HEK293T (cell line): ENCODE results near the gene CLEC16A.

ENCODE experiments used
- CTCF ChIA-PET: fragments of 350-600 bp; formaldehyde crosslinking; extraction: SDS; loops from one replicate; lab custom pipeline; 2021; ENCODE audit warnings: antibody characterized with exemption, inconsistent platforms; lab: Yijun Ruan, JAX
- POLR2A ChIA-PET: fragments of 350-600 bp; formaldehyde crosslinking; extraction: SDS; loops from one replicate; lab custom pipeline; 2020; ENCODE audit warnings: antibody characterized with exemption, inconsistent platforms; lab: Yijun Ruan, JAX
- DNase-seq: peaks from one replicate; pipeline ENCODE4 v3.0.0; 2012; ENCODE audit warnings: mixed read lengths; ENCODE audit errors: extremely low spot score
- ARNT ChIP-seq: fragments of 450-650 bp; IDR thresholded peaks from 2 replicates; pipeline ENCODE4 v1.6.1; 2017; ENCODE audit warnings: mild to moderate bottlenecking
- BHLHE40 ChIP-seq: fragments of 450-650 bp; IDR thresholded peaks from 2 replicates; pipeline ENCODE4 v1.6.1; 2016; ENCODE audit warnings: mild to moderate bottlenecking, moderate library complexity, borderline replicate concordance
- CTBP1 ChIP-seq: fragments of 450-650 bp; IDR thresholded peaks from 2 replicates; pipeline ENCODE4 v1.6.1; 2016; ENCODE audit warnings: borderline replicate concordance
- ELF4 ChIP-seq: fragments of 450-650 bp; IDR thresholded peaks from 2 replicates; pipeline ENCODE4 v1.6.1; 2017; ENCODE audit warnings: antibody characterized with exemption
- FOXA1 ChIP-seq: fragments of 450-650 bp; IDR thresholded peaks from 2 replicates; pipeline ENCODE4 v1.6.1; 2016; ENCODE audit warnings: mild to moderate bottlenecking
- FOXK2 ChIP-seq: fragments of 450-650 bp; IDR thresholded peaks from 2 replicates; pipeline ENCODE4 v1.6.1; 2016; ENCODE audit warnings: mild to moderate bottlenecking
- FOXM1 ChIP-seq: fragments of 450-650 bp; IDR thresholded peaks from 2 replicates; pipeline ENCODE4 v1.6.1; 2017; ENCODE audit warnings: mild to moderate bottlenecking, borderline replicate concordance
- HDGF ChIP-seq: fragments of 450-650 bp; IDR thresholded peaks from 2 replicates; pipeline ENCODE4 v1.6.1; 2017; ENCODE audit warnings: antibody characterized with exemption, borderline replicate concordance
- L3MBTL2 ChIP-seq: fragments of 450-650 bp; conservative IDR thresholded peaks from 2 replicates; pipeline ENCODE4 v1.6.1; 2016; ENCODE audit warnings: mild to moderate bottlenecking
- LEF1 ChIP-seq: fragments of 450-650 bp; IDR thresholded peaks from 2 replicates; pipeline ENCODE4 v1.6.1; 2017; ENCODE audit warnings: mild to moderate bottlenecking, borderline replicate concordance
- NFRKB ChIP-seq: fragments of 450-650 bp; IDR thresholded peaks from 2 replicates; pipeline ENCODE4 v1.6.1; 2016; ENCODE audit warnings: mild to moderate bottlenecking, moderate library complexity
- SP1 ChIP-seq: fragments of 450-650 bp; IDR thresholded peaks from 2 replicates; pipeline ENCODE4 v1.6.1; 2017
- SUZ12 ChIP-seq: fragments of 450-650 bp; IDR thresholded peaks from 2 replicates; pipeline ENCODE4 v1.6.1; 2016; ENCODE audit warnings: mild to moderate bottlenecking
- TARDBP ChIP-seq: fragments of 450-650 bp; IDR thresholded peaks from 2 replicates; pipeline ENCODE4 v1.6.1; 2016
- ZNF384 ChIP-seq: fragments of 450-650 bp; IDR thresholded peaks from 2 replicates; pipeline ENCODE4 v1.6.1; 2016
- TF ChIP-seq, protein P1 (sequence below): fragments of 450-650 bp; IDR thresholded peaks from 2 replicates; pipeline ENCODE4 v1.6.1; 2016

Gene CLEC16A

GRCh38 chr16:10918294-10919002, 25.9 kb upstream of the CLEC16A start:
- ChIA-PET CTCF (interaction anchor here (0.9 to 2.0 kb wide), 10 partner anchors 9 to 403 kb away, joined by 3 to 11 read pairs (median 4); partner anchors contain the start of gene NUBP1), POLR2A (interaction anchor here (0.5 to 1.1 kb wide), 2 partner anchors 174 to 178 kb away, joined by 3 to 4 read pairs; partner anchors contain the start of gene NUBP1)
- DNase-seq: peak; percentile 83
- TF ChIP-seq, protein P1, sequence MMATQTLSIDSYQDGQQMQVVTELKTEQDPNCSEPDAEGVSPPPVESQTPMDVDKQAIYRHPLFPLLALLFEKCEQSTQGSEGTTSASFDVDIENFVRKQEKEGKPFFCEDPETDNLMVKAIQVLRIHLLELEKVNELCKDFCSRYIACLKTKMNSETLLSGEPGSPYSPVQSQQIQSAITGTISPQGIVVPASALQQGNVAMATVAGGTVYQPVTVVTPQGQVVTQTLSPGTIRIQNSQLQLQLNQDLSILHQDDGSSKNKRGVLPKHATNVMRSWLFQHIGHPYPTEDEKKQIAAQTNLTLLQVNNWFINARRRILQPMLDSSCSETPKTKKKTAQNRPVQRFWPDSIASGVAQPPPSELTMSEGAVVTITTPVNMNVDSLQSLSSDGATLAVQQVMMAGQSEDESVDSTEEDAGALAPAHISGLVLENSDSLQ: peak; percentile 80
- no peak for TF ChIP-seq SP1

GRCh38 chr16:10919003-10919351, 25.4 kb upstream of the CLEC16A start:
- TF ChIP-seq BHLHE40: no peak
- TF ChIP-seq FOXM1: no peak
- no peak for TF ChIP-seq TARDBP
- TF ChIP-seq ARNT: no peak
- no peak for TF ChIP-seq L3MBTL2
- TF ChIP-seq FOXK2: no peak
- TF ChIP-seq FOXA1: no peak
- DNase-seq: no peak
- POLR2A ChIA-PET: interaction anchor here (1.1 kb wide), 1 partner anchor 175 kb away, joined by 4 read pairs; the partner anchor contains the start of gene NUBP1
- CTCF ChIA-PET: interaction anchor here (0.9 to 2.0 kb wide), 10 partner anchors 9 to 404 kb away, joined by 3 to 11 read pairs (median 4); partner anchors contain the start of gene NUBP1

DNA sequence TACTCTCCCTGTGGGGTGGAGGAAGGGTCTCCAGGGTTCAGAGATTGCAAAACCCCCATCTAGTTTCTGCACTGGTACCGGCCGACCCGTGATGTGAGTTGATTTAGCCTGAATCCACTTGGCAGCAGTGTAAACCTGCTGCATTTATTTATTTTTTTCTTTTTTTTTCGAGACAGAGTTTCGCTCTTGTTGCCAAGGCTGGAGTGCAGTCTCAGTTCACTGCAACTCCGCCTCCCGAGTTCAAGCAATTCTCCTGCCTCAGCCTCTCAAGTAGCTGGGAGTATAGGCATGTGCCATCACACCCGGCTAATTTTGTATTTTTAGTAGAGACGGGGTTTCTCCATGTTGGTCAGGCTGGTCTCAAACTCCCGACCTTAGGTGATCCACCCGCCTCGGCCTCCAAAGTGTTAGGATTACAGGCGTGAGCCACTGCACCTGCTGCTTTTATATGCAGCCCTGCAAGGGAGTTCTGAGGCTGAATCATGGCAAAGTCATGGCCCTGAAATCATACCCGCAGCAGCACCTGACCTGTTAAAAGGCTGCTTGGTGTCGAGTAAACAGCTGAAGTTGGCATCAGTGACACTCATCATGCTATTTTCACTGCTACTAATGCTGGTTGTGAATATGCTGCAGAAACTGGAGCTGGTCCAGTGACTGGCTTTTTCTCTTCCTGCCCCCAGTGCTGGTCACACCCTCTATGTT, 23.5 kb upstream of the CLEC16A start:
- DNase-seq: no peak
- TF ChIP-seq L3MBTL2 (no peak), FOXK2 (no peak), TARDBP (no peak), FOXM1 (no peak), LEF1 (no peak), FOXA1 (no peak), SUZ12 (no peak), ZNF384 (no peak), NFRKB (no peak), ARNT (no peak), BHLHE40 (no peak), ELF4 (no peak)
- POLR2A ChIA-PET: no interaction called here
- CTCF ChIA-PET: no interaction called here

DNA sequence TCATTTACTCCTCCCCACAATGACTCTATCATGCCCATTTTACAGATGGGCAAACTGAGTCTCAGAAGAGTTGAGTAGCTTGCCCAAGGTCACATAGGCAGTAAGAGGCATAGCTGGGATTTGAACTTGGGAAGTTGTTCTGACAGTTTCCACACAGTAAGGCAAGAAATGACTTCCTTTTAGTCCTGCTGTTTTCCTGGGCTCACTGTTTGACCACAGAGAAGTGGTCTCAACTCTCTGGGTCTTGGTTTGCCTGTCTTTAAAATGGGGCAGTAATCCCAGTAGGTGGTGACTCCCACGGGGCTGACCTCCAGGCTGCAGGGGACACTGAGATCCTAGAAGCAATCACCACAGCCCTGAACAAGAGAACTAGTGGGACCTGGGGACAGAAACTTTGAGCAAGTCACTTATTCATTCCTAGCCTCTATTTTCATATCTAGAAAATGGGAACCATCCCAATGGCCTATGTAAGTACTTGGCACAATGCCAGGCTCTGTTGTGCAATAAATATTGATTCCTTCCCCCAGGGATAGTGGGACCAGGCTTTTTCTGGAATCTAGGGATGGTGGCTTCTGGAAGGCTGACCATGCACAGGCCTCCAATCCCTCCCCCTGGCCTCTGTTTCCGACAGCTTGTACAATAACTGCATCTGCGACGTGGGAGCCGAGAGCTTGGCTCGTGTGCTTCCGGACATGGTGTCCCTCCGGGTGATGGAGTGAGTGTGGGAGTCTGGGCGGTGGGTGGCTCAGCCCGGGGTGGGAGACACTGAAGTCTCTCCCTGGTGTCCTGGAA, 22.6 kb upstream of the CLEC16A start:
- POLR2A ChIA-PET: interaction anchor here (1.1 kb wide), 1 partner anchor 178 kb away, joined by 3 read pairs; the partner anchor contains the start of gene NUBP1
- TF ChIP-seq SP1 (no peak), L3MBTL2 (no peak), CTBP1 (no peak), NFRKB (no peak), FOXK2 (no peak), FOXM1 (no peak)
- no peak for DNase-seq
- CTCF ChIA-PET: no interaction called here

DNA sequence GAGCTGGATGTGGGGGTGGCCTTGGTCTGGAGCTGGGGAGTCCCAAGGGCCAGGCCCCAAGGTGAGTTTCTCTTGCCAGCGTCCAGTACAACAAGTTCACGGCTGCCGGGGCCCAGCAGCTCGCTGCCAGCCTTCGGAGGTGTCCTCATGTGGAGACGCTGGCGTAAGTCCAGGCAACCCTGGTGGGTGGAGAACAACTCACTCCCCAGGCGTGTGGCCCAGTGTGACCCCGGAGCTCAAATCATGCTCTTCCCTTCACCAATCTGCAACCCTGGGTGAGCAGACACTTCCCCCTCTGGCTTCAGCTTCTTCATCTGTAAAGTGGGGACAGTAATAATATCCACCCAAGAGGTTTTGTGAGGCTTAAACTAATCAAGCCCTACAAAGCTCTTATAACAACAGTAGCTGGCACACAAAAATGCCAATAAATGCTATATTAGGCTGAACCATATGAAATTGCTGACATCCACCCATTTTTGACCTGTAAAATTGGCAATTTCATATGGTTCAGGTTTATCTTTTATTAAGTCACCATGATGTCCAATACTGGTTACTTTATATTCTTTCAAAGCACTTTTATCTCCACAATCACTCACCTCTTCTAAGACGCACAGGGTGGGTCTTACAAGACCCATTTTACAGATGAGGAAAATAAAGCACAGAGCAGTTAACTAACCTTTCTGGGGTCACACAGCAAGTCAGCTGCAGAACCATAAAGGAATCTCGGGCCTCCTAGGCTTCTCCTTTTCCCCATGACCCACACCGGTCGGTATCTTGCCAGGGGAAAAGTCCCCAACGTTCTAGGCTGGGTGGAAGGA, 21.8 kb upstream of the CLEC16A start:
- POLR2A ChIA-PET: interaction anchor here (1.1 to 1.5 kb wide), 2 partner anchors 20 to 178 kb away, joined by 3 read pairs; partner anchors contain the start of genes DEXI and NUBP1

GRCh38 chr16:10923146-10923649, 21.2 kb upstream of the CLEC16A start:
- TF ChIP-seq L3MBTL2 (no peak), NFRKB (no peak), CTBP1 (no peak), SP1 (no peak), ELF4 (no peak), FOXK2 (no peak), FOXA1 (no peak), TARDBP (no peak), SUZ12 (no peak), ARNT (no peak), ZNF384 (no peak), HDGF (no peak), BHLHE40 (no peak), FOXM1 (no peak), LEF1 (no peak)
- TF ChIP-seq, protein P1: no peak
- CTCF ChIA-PET: interaction anchor here (0.6 kb wide), 1 partner anchor 164 kb away, joined by 3 read pairs; no protein-coding TSS in a partner anchor
- POLR2A ChIA-PET: interaction anchor here (1.1 to 1.5 kb wide), 2 partner anchors 19 to 179 kb away, joined by 3 read pairs; partner anchors contain the start of genes DEXI and NUBP1
- no peak for DNase-seq

More for the DNA sequence above, 21.8 kb upstream of the CLEC16A start:
- DNase-seq: no peak
- CTCF ChIA-PET: interaction anchor here (0.6 kb wide), 1 partner anchor 163 kb away, joined by 3 read pairs; no protein-coding TSS in a partner anchor
- no peak for TF ChIP-seq BHLHE40
- TF ChIP-seq NFRKB: no peak
- TF ChIP-seq FOXA1: no peak
- no peak for TF ChIP-seq ZNF384
